ENCODE results near the gene EVI5L. TPM values are rescaled to one million over a fixed set of nuclear protein-coding genes. Genes with fewer than 3 reads are reported as not detected.

EVI5L gene
- total and polyA plus RNA-seq, 2 of the 13 experiments (the other 11 are each of a cell fraction or from before 2014, with no cell fraction given), result 1.7 to 2.4 TPM

GRCh38 chr19:7868671-7869452, 38.8 kb downstream of the EVI5L start (continued):
- TF ChIP-seq NR0B2 (CRISPR knock-in tag; IDR thresholded peaks at IDR 0.05), result peak; percentile 78; the same call in 1 of the 2 replicates
- 0 out of 2 replicates have a peak, but pooled peaks have one; percentile 62 for TF ChIP-seq PATZ1 (CRISPR knock-in tag; IDR thresholded peaks at IDR 0.05)
- TF ChIP-seq RNF2 (conservative IDR thresholded peaks at IDR 0.05; ENCODE audit: low read depth), result peak; percentile 84; the same call in 1 of the 2 replicates
- peak; percentile 54; the same call in 1 of the 2 replicates for TF ChIP-seq BHLHE40 (IDR thresholded peaks at IDR 0.05; ENCODE audit: low read length)
- 0 out of 2 replicates have a peak, but pooled peaks have one; percentile 7 for TF ChIP-seq SALL2 (CRISPR knock-in tag; IDR thresholded peaks at IDR 0.05)
- peak; percentile 33 to 66; a peak in 3 of 4 replicates for TF ChIP-seq HMGXB4 (CRISPR knock-in tag; IDR thresholded peaks at IDR 0.05; ENCODE audit: borderline replicate concordance in 1 of 2, low read depth in 1 of 2)
- no peak for TF ChIP-seq ZBTB25 (CRISPR knock-in tag; IDR thresholded peaks at IDR 0.05)
- TF ChIP-seq ZNF441 (CRISPR knock-in tag; IDR thresholded peaks at IDR 0.05; ENCODE audit: borderline replicate concordance), result 0 out of 2 replicates have a peak, but pooled peaks have one; percentile 10
- TF ChIP-seq ZSCAN21 (CRISPR knock-in tag; IDR thresholded peaks at IDR 0.05; ENCODE audit: borderline replicate concordance), result 0 out of 2 replicates have a peak, but pooled peaks have one; percentile 29
- TF ChIP-seq ZHX1 (CRISPR knock-in tag; IDR thresholded peaks at IDR 0.05; ENCODE audit: low read depth), result peak; percentile 51; the same call in 1 of the 2 replicates
- TF ChIP-seq PREB (CRISPR knock-in tag; IDR thresholded peaks at IDR 0.05), result no peak
- TF ChIP-seq IRF9 (CRISPR knock-in tag; IDR thresholded peaks at IDR 0.05; ENCODE audit: borderline replicate concordance), result peak; percentile 47; the same call in 1 of the 2 replicates
- no peak for TF ChIP-seq THYN1 (CRISPR knock-in tag; IDR thresholded peaks at IDR 0.05; ENCODE audit: borderline replicate concordance, low read depth)
- TF ChIP-seq ZNF75D (CRISPR knock-in tag; IDR thresholded peaks at IDR 0.05; ENCODE audit: borderline replicate concordance), result no peak
- TF ChIP-seq ZNF235 (CRISPR knock-in tag; IDR thresholded peaks at IDR 0.05; ENCODE audit: borderline replicate concordance), result peak; percentile 76
